Hepatocyte (in vitro differentiated cells): ENCODE measurements around the gene BLOC1S6. TPM values are rescaled to one million over a fixed set of nuclear protein-coding genes. Genes with fewer than 3 reads are reported as not detected.

Experiments
- DNase-seq: peaks from one replicate; pipeline ENCODE4 v3.0.0-alpha.2; 2016; ENCODE audit warnings: low spot score
- H2AFZ ChIP-seq: fragments of 200-600 bp; sonication (generic); 2 replicates; pipeline ENCODE4 v1.6.0; 2016; ENCODE audit warnings: antibody characterized with exemption, mild to moderate bottlenecking
- H3K27ac ChIP-seq: fragments of 200-600 bp; sonication (generic); 2 replicates; pipeline ENCODE4 v1.5.1; 2016; ENCODE audit warnings: mild to moderate bottlenecking
- H3K27me3 ChIP-seq: fragments of 200-600 bp; sonication (generic); 2 replicates; pipeline ENCODE4 v1.6.1; 2016
- H3K36me3 ChIP-seq: fragments of 200-600 bp; sonication (generic); replicated peaks from 2 replicates; pipeline ENCODE4 v1.5.1; 2016; ENCODE audit warnings: low read depth; ENCODE audit not compliant: insufficient read depth
- H3K4me1 ChIP-seq: fragments of 200-600 bp; sonication (generic); 2 replicates; pipeline ENCODE4 v1.5.1; 2016; ENCODE audit warnings: mild to moderate bottlenecking, moderate library complexity; ENCODE audit not compliant: insufficient read depth
- H3K4me2 ChIP-seq: fragments of 200-600 bp; sonication (generic); 2 replicates; pipeline ENCODE4 v1.6.0; 2016
- H3K4me3 ChIP-seq: fragments of 200-600 bp; sonication (generic); 2 replicates; pipeline ENCODE4 v1.5.1; 2016; ENCODE audit warnings: mild to moderate bottlenecking
- H3K79me2 ChIP-seq: fragments of 200-600 bp; sonication (generic); 2 replicates; pipeline ENCODE4 v1.6.0; 2017; ENCODE audit warnings: mild to moderate bottlenecking
- H3K9me2 ChIP-seq: fragments of 200-600 bp; sonication (generic); replicated peaks from 2 replicates; pipeline ENCODE4 v1.6.0; 2017; ENCODE audit warnings: mild to moderate bottlenecking; ENCODE audit not compliant: insufficient read depth
- H3K9me3 ChIP-seq: fragments of 200-600 bp; sonication (generic); 2 replicates; pipeline ENCODE4 v1.5.1; 2016; ENCODE audit warnings: low read depth, mild to moderate bottlenecking
- H4K20me1 ChIP-seq: fragments of 200-600 bp; sonication (generic); 2 replicates; pipeline ENCODE4 v1.6.0; 2016; ENCODE audit warnings: mild to moderate bottlenecking; ENCODE audit not compliant: insufficient read depth, poor library complexity, severe bottlenecking
- EZH2 ChIP-seq: fragments of 200-600 bp; sonication (generic); IDR thresholded peaks from 2 replicates; pipeline ENCODE4 v1.6.1; 2016; ENCODE audit warnings: antibody characterized with exemption, mild to moderate bottlenecking, borderline replicate concordance
- EZH2phosphoT487 ChIP-seq: fragments of 200-600 bp; sonication (generic); IDR thresholded peaks from one replicate; pipeline ENCODE4 v1.6.1; 2018; ENCODE audit warnings: antibody characterized with exemption, mild to moderate bottlenecking, low read depth, moderate library complexity; ENCODE audit not compliant: unreplicated experiment, severe bottlenecking
- WGBS: methylation state at CpG from one replicate; pipeline ENCODE4 v1.1.6; 2016; ENCODE audit warnings: low lambda C conversion rate; ENCODE audit errors: missing lambda C conversion rate; 5-methylcytosine and 5-hydroxymethylcytosine counted together
- polyA plus RNA-seq: library from polyadenylated mRNA; unstranded; fragments of >200 nt; fragmentation: Nextera tagmentation; extraction: Ambion mirVana; gene quantifications from 2 replicates; pipeline ENCODE4 v1.2.1, GENCODE V29; 2016
- total RNA-seq: library from RNA; depleted of rRNA; stranded (reverse); fragments of >200 nt; gene quantifications from 2 replicates; pipeline ENCODE4 v1.2.3, GENCODE V29; 2014
- TF ChIP-seq, protein P1 (sequence below): fragments of 200-600 bp; sonication (generic); IDR thresholded peaks from 2 replicates; pipeline ENCODE4 v1.5.1; 2016; ENCODE audit warnings: antibody characterized with exemption, mild to moderate bottlenecking; ENCODE audit not compliant: poor library complexity

The BLOC1S6 gene
- total and polyA plus RNA-seq, 2 experiments from 2014 or later, result 24.7 to 62.3 TPM

GRCh38 chr15:45543051-45543450 lies 44.1 kb upstream of the BLOC1S6 start:
- no peaks in the 10 kb centered on the region for H3K36me3 ChIP-seq

GRCh38 chr15:45544266-45545023 lies 42.7 kb upstream of the BLOC1S6 start:
- 92% methylated on average over 4 of the region's 4 CpGs for WGBS
- H2AFZ ChIP-seq, result no peak overlapping the region

More at GRCh38 chr15:45543051-45543450, 44.1 kb upstream of the BLOC1S6 start:
- Histone ChIP-seq H4K20me1 (no peaks in the 10 kb centered on the region), H3K4me3 (no peak overlapping the region), H3K9me3 (no peaks in the 10 kb centered on the region), H3K9me2 (no peaks in the 10 kb centered on the region), H3K4me1 (no peaks in the 10 kb centered on the region), H3K79me2 (no peaks in the 10 kb centered on the region), H3K27ac (no peak overlapping the region), H3K4me2 (no peak overlapping the region), H3K27me3 (no peaks in the 10 kb centered on the region), H2AFZ (no peak overlapping the region)
- DNase-seq, result no peak
- TF ChIP-seq, protein P1, sequence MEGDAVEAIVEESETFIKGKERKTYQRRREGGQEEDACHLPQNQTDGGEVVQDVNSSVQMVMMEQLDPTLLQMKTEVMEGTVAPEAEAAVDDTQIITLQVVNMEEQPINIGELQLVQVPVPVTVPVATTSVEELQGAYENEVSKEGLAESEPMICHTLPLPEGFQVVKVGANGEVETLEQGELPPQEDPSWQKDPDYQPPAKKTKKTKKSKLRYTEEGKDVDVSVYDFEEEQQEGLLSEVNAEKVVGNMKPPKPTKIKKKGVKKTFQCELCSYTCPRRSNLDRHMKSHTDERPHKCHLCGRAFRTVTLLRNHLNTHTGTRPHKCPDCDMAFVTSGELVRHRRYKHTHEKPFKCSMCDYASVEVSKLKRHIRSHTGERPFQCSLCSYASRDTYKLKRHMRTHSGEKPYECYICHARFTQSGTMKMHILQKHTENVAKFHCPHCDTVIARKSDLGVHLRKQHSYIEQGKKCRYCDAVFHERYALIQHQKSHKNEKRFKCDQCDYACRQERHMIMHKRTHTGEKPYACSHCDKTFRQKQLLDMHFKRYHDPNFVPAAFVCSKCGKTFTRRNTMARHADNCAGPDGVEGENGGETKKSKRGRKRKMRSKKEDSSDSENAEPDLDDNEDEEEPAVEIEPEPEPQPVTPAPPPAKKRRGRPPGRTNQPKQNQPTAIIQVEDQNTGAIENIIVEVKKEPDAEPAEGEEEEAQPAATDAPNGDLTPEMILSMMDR, result no peak
- no peak for TF ChIP-seq EZH2
- TF ChIP-seq EZH2phosphoT487, result no peak
- WGBS, result 88% methylated on average over 3 of the region's 3 CpGs

GRCh38 chr15:45546789-45547188 lies 40.4 kb upstream of the BLOC1S6 start:
- DNase-seq, result no peak
- Histone ChIP-seq H3K4me2 (no peak overlapping the region), H2AFZ (no peak overlapping the region), H3K9me2 (no peaks in the 10 kb centered on the region), H3K79me2 (no peaks in the 10 kb centered on the region), H4K20me1 (no peaks in the 10 kb centered on the region), H3K27me3 (no peaks in the 10 kb centered on the region), H3K9me3 (no peaks in the 10 kb centered on the region), H3K4me3 (no peak overlapping the region), H3K36me3 (no peaks in the 10 kb centered on the region), H3K4me1 (no peaks in the 10 kb centered on the region), H3K27ac (no peak overlapping the region)
- 88% methylated on average over 7 of the region's 7 CpGs for WGBS
- TF ChIP-seq EZH2, result no peak
- TF ChIP-seq, protein P1, result no peak

More at GRCh38 chr15:45544266-45545023, 42.7 kb upstream of the BLOC1S6 start:
- Histone ChIP-seq H3K9me2 (no peaks in the 10 kb centered on the region), H3K27me3 (no peaks in the 10 kb centered on the region), H3K27ac (no peak overlapping the region), H3K4me1 (no peaks in the 10 kb centered on the region), H3K36me3 (no peaks in the 10 kb centered on the region), H3K79me2 (no peaks in the 10 kb centered on the region), H3K4me3 (no peak overlapping the region), H4K20me1 (no peaks in the 10 kb centered on the region), H3K4me2 (no peak overlapping the region), H3K9me3 (no peaks in the 10 kb centered on the region)
- no peak for TF ChIP-seq EZH2
- TF ChIP-seq, protein P1, result no peak
- no peak for TF ChIP-seq EZH2phosphoT487
- DNase-seq, result no peak
